C4-2B (cell line): Measurements from ENCODE around the gene PDGFRA.

Source experiments
- ZFX ChIP-seq: fragments of 450-650 bp; IDR thresholded peaks from 2 replicates; pipeline ENCODE4 v1.6.1; 2017
- TF ChIP-seq, protein P1 (sequence below): fragments of 450-650 bp; conservative IDR thresholded peaks from 2 replicates; pipeline ENCODE4 v1.5.1; 2017; ENCODE audit warnings: mild to moderate bottlenecking

- TF ChIP-seq, protein P1, sequence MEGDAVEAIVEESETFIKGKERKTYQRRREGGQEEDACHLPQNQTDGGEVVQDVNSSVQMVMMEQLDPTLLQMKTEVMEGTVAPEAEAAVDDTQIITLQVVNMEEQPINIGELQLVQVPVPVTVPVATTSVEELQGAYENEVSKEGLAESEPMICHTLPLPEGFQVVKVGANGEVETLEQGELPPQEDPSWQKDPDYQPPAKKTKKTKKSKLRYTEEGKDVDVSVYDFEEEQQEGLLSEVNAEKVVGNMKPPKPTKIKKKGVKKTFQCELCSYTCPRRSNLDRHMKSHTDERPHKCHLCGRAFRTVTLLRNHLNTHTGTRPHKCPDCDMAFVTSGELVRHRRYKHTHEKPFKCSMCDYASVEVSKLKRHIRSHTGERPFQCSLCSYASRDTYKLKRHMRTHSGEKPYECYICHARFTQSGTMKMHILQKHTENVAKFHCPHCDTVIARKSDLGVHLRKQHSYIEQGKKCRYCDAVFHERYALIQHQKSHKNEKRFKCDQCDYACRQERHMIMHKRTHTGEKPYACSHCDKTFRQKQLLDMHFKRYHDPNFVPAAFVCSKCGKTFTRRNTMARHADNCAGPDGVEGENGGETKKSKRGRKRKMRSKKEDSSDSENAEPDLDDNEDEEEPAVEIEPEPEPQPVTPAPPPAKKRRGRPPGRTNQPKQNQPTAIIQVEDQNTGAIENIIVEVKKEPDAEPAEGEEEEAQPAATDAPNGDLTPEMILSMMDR, result peak; percentile 80
- TF ChIP-seq ZFX, result no peak
These were observed 1.0 kb upstream of the PDGFRA start for GRCh38 chr4:54228056-54228527.
